Measurements from ENCODE around the gene BTBD9.

Gene BTBD9

GRCh38 chr6:38192487-38192886 is 447.2 kb downstream of the BTBD9 start:
- Histone ChIP-seq H3K36me3 (ENCODE audit: control insufficient read depth, insufficient read depth, low read length) (no peaks in the 10 kb centered on the region), H3K27ac (no peak overlapping the region), H3K9me3 (ENCODE audit: control insufficient read depth, low read length) (no peaks in the 10 kb centered on the region), H2AFZ (no peak overlapping the region), H3K4me2 (ENCODE audit: low read length) (no peak overlapping the region), H3K4me1 (no peaks in the 10 kb centered on the region), H3K9ac (no peak overlapping the region), H3K4me3 (ENCODE audit: low read depth, low read length) (no peak overlapping the region), H3K27me3 (ENCODE audit: control insufficient read depth, insufficient read depth, low read length) (no peaks in the 10 kb centered on the region), H3K79me2 (no peaks in the 10 kb centered on the region)
- no peak for TF ChIP-seq CTCF (IDR thresholded peaks at IDR 0.05)

GRCh38 chr6:38192011-38192410 is 447.7 kb downstream of the BTBD9 start:
- H3K9ac ChIP-seq = no peak overlapping the region
- H3K27ac ChIP-seq = no peak overlapping the region
- H3K4me1 ChIP-seq = no peaks in the 10 kb centered on the region
- peaks cover 2% of the 10 kb centered on the region for H3K79me2 ChIP-seq
- no peaks in the 10 kb centered on the region for H3K9me3 ChIP-seq (ENCODE audit: control insufficient read depth, low read length)
- H3K4me3 ChIP-seq (ENCODE audit: low read depth, low read length) = no peak overlapping the region
- no peaks in the 10 kb centered on the region for H3K36me3 ChIP-seq (ENCODE audit: control insufficient read depth, insufficient read depth, low read length)
- H3K27me3 ChIP-seq (ENCODE audit: control insufficient read depth, insufficient read depth, low read length) = no peaks in the 10 kb centered on the region
- TF ChIP-seq CTCF (IDR thresholded peaks at IDR 0.05) = no peak
- H2AFZ ChIP-seq = no peak overlapping the region
- H3K4me2 ChIP-seq (ENCODE audit: low read length) = no peak overlapping the region

DNA sequence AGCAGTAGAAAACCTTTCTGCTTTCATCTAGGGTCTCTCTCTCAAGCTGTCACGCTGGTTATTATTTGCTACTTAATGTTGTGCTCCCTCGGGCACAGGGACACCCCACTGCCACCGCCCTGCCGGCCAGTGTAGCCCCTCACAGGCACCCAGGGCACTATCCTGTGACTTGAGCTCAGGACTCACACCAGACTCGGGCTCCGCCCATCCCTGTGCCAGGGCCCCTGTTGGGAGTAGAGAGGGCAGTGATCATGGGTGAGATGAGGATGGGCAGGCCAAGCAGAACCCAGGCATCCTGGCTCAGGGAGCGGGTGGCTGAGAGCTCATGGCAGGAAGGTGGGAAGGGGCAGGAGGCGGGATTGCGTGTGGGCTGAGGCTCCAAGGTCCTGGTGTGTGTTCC is 448.3 kb downstream of the BTBD9 start:
- Histone ChIP-seq H3K9me3 (ENCODE audit: control insufficient read depth, low read length) (no peaks in the 10 kb centered on the region), H3K36me3 (ENCODE audit: control insufficient read depth, insufficient read depth, low read length) (no peaks in the 10 kb centered on the region), H2AFZ (no peak overlapping the region), H3K4me1 (no peaks in the 10 kb centered on the region), H3K27ac (no peak overlapping the region), H3K4me2 (ENCODE audit: low read length) (no peak overlapping the region), H3K27me3 (ENCODE audit: control insufficient read depth, insufficient read depth, low read length) (no peaks in the 10 kb centered on the region), H3K9ac (no peak overlapping the region), H3K4me3 (ENCODE audit: low read depth, low read length) (no peak overlapping the region), H3K79me2 (peaks cover 3% of the 10 kb centered on the region)
- TF ChIP-seq CTCF (IDR thresholded peaks at IDR 0.05) = no peak

DNA sequence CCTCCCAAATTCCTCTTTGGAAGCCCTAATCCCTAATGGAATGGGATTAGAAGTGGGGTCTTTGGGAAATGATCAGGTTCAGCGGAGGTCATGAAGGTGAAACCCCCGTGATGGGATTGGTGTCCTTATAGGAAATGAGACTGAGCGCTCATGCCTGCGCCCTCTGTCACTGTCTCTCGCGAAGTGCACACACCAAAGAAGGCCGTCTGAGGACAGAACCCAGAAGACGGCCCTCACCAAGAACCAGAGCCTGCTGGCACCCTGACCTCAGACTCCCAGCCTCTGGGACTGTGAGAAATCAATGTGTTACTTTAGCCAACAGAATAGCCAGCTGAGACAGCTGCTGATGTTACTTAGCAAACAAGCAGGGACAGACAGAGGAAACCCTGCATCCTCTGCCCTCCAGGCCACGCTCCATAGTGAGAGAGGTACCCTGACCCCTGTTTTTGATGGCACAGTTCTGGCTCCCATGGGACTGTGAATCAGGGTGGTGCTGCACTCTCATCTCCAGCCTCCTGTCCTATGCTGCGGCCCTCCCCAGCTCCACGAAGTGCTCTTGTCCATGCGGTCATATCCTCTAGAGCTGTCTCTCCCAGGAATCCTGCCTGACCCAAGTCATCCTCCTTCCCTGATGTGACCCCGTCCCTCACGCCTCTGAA is 450.9 kb downstream of the BTBD9 start:
- no peaks in the 10 kb centered on the region for H3K9me3 ChIP-seq (ENCODE audit: control insufficient read depth, low read length)

More for the DNA sequence above, 450.9 kb downstream of the BTBD9 start:
- H3K79me2 ChIP-seq = peaks cover 3% of the 10 kb centered on the region
- H3K27me3 ChIP-seq (ENCODE audit: control insufficient read depth, insufficient read depth, low read length) = no peaks in the 10 kb centered on the region
- H3K4me2 ChIP-seq (ENCODE audit: low read length) = no peak overlapping the region
- H3K4me1 ChIP-seq = no peaks in the 10 kb centered on the region
- no peak for TF ChIP-seq CTCF (IDR thresholded peaks at IDR 0.05)
- no peak overlapping the region for H3K9ac ChIP-seq
- H3K4me3 ChIP-seq (ENCODE audit: low read depth, low read length) = no peak overlapping the region
- no peak overlapping the region for H3K27ac ChIP-seq
- no peaks in the 10 kb centered on the region for H3K36me3 ChIP-seq (ENCODE audit: control insufficient read depth, insufficient read depth, low read length)
- H2AFZ ChIP-seq = no peak overlapping the region

Measured in parathyroid adenoma (tissue), 2 donors.